Progenitor cell of endocrine pancreas (in vitro differentiated cells): Measurements from ENCODE around the gene RECK. TPM values are rescaled to one million over a fixed set of nuclear protein-coding genes. Genes with fewer than 3 reads are reported as not detected.

Experiments used
- DNase-seq: peaks from one replicate; pipeline ENCODE4 v3.0.0; 2021; ENCODE audit warnings: low spot score; ENCODE audit not compliant: unreplicated experiment
- H3K27ac Mint-ChIP-seq: 2 replicates; pipeline ENCODE4 v1.8.0; 2021; ENCODE audit warnings: mild to moderate bottlenecking, moderate library complexity, mixed read lengths
- H3K27me3 Mint-ChIP-seq: 2 replicates; pipeline ENCODE4 v1.8.0; 2021; ENCODE audit warnings: mixed read lengths
- H3K36me3 Mint-ChIP-seq: 2 replicates; pipeline ENCODE4 v1.8.0; 2022; ENCODE audit warnings: mixed read lengths; ENCODE audit not compliant: insufficient read depth
- H3K4me1 Mint-ChIP-seq: 2 replicates; pipeline ENCODE4 v1.8.0; 2021; ENCODE audit warnings: low read depth, mixed read lengths
- H3K4me3 Mint-ChIP-seq: 2 replicates; pipeline ENCODE4 v1.8.0; 2021; ENCODE audit warnings: low read depth, mild to moderate bottlenecking, moderate library complexity, mixed read lengths
- H3K9me3 Mint-ChIP-seq: 2 replicates; pipeline ENCODE4 v1.8.0; 2021; ENCODE audit warnings: low read depth, mixed read lengths
- CTCF ChIP-seq: fragments of 200-600 bp; sonication (generic); IDR thresholded peaks from one replicate; pipeline ENCODE4 v1.5.0; 2021; ENCODE audit warnings: antibody characterized with exemption, mild to moderate bottlenecking; ENCODE audit not compliant: unreplicated experiment
- total RNA-seq: library from RNA; stranded (reverse); gene quantifications from 2 replicates; pipeline ENCODE4 v1.2.1, GENCODE V29; 2021

RECK gene
- total RNA-seq, 1 donor from 2014 or later = 7.1 TPM

DNA sequence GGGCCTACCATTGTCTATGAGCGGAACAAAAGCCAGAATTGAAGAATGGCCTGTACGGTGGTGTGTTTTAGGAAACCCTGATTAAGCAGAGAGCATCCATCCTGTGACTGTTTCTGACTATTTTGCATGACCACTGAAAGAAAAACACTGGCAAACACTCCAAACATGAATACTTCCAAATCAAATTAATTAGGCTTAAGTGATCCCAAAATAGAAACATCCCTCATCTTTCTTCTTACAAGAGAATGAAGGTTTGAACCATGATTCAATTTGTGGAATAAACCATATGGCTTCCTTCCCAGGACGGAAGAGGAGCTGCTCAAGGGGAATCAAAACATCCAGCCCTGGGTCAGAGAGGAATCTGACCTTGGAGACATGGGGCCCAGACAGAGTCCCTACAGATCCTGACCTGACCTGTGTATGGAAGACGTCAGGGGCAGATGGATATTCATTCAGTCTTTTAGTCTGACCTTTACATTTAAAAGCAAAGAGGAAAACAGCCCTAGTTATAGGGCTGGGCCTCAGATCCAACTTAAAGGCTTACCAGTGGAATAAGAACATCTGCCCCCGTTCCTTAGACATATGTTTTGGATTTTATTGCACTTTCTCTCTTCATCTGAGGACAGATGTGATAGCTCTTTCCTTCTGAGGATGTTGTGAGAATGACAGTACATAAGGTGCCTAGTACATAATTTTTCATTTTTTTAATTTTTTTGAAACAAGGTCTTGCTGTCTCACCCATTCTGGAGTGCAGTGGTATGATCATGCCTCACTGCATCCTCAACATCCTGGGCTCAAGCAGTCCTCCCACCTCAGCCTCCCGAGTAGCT, 17.6 kb upstream of the RECK start:
- DNase-seq = no peak
- TF ChIP-seq CTCF = no peak
- Mint-ChIP-seq H3K36me3 (no peaks in the 10 kb centered on the region), H3K27me3 (peaks cover 17% of the 10 kb centered on the region), H3K9me3 (no peaks in the 10 kb centered on the region), H3K4me1 (no peaks in the 10 kb centered on the region), H3K27ac (no peak overlapping the region), H3K4me3 (no peak overlapping the region)

DNA sequence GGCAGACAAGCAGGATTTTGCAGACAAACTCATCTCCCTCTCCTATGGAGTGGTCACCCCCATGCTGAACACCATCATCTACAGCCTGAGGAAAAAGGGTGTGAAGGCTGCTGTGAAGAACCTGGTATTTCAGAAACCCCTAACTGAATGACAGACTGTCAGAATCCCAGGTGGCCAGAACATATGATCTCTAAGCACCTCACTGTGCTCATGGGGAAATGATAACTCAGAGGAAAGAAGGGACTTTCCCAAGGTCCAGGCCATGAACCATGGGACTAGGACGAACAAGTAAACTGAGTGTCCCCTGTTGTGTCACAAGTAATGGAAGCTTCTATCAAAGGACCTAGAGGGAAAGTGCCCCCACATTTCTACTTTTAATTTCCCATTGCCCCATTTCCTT, 14.7 kb upstream of the RECK start:
- Mint-ChIP-seq H3K9me3 (no peaks in the 10 kb centered on the region), H3K27ac (no peak overlapping the region), H3K4me1 (no peaks in the 10 kb centered on the region), H3K36me3 (no peaks in the 10 kb centered on the region), H3K4me3 (no peak overlapping the region), H3K27me3 (peaks cover 13% of the 10 kb centered on the region)
- no peak for TF ChIP-seq CTCF
- DNase-seq = no peak

DNA sequence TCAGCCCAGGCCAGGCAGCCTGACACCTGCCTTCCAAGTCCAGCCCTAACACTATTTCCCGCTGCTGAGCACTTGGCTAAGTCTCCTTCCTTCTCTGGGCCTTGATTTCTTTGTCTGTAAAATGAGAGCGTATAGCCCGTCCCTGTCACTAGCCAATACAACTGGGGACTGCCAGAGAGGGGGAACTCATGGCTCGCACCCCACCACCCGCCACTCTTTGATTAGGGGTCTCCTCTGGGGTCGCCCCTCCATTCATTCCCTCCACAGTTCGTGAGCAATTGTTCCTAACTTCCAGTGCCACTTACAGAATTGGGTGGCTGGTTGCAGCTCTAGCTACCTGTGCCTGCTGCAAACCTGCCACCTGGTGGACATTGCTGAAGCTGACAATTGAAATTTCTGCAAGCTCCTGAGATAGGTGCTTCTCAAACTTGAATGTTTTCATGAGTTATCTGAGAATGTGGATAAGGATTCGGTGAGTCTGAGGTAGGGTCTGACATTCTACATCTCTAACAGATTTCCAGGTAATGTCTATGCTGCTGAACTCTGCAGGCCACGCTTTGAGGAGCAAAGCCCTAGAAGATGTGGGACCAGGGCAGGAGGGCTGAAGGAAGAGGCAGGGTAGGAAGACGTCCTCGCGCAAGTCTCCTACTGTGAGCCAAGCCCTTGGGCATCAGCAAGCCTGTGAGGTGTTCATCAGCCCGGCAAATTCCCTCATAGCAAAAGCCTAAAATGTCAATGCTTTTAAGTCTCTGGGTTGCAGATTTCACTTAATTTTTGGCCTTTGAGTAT, 13.3 kb upstream of the RECK start:
- TF ChIP-seq CTCF = peak; percentile 91
- Mint-ChIP-seq H3K27ac (no peak overlapping the region), H3K27me3 (peaks cover 13% of the 10 kb centered on the region), H3K9me3 (no peaks in the 10 kb centered on the region), H3K36me3 (no peaks in the 10 kb centered on the region), H3K4me1 (no peaks in the 10 kb centered on the region), H3K4me3 (no peak overlapping the region)
- peak; percentile 44 for DNase-seq

GRCh38 chr9:36025746-36026145, 11.0 kb upstream of the RECK start:
- Mint-ChIP-seq H3K9me3 (no peaks in the 10 kb centered on the region), H3K36me3 (no peaks in the 10 kb centered on the region), H3K27me3 (peaks cover 19% of the 10 kb centered on the region), H3K4me1 (no peaks in the 10 kb centered on the region), H3K27ac (no peak overlapping the region), H3K4me3 (no peak overlapping the region)
- no peak for DNase-seq
- no peak for TF ChIP-seq CTCF

GRCh38 chr9:36029202-36029601, 7.5 kb upstream of the RECK start:
- H3K4me3 Mint-ChIP-seq = no peak overlapping the region
- no peak overlapping the region for H3K27ac Mint-ChIP-seq
- no peaks in the 10 kb centered on the region for H3K9me3 Mint-ChIP-seq
- TF ChIP-seq CTCF = no peak
- H3K4me1 Mint-ChIP-seq = no peaks in the 10 kb centered on the region
- peaks cover 15% of the 10 kb centered on the region for H3K27me3 Mint-ChIP-seq
- H3K36me3 Mint-ChIP-seq = no peaks in the 10 kb centered on the region
- no peak for DNase-seq
